OCI-LY1 (cell line): ENCODE results near the gene FTO.

Experiments used
- H2AFZ ChIP-seq: fragments of 200-600 bp; sonication (generic), shearing (Covaris generic); 2 replicates; pipeline ENCODE4 v1.6.0; 2014; ENCODE audit warnings: antibody characterized with exemption, mild to moderate bottlenecking, low read length
- H3F3A ChIP-seq: fragments of 200-600 bp; sonication (generic), shearing (Covaris generic); 2 replicates; pipeline ENCODE4 v1.6.0; 2014; ENCODE audit warnings: mild to moderate bottlenecking, antibody characterized with exemption, low read length, moderate library complexity; ENCODE audit not compliant: insufficient read depth
- H3K27ac ChIP-seq: fragments of 200-600 bp; sonication (generic); 2 replicates; pipeline ENCODE4 v1.5.1; 2014; ENCODE audit warnings: low read length, mixed run types, mild to moderate bottlenecking, low read depth; ENCODE audit not compliant: poor library complexity, severe bottlenecking
- H3K27me3 ChIP-seq: fragments of 200-600 bp; sonication (generic); 2 replicates; pipeline ENCODE4 v1.6.0; 2014; ENCODE audit warnings: antibody characterized with exemption, mild to moderate bottlenecking, low read length, moderate library complexity; ENCODE audit not compliant: insufficient read depth
- H3K36me3 ChIP-seq: fragments of 200-600 bp; sonication (generic); 2 replicates; pipeline ENCODE4 v1.6.1; 2014; ENCODE audit warnings: mild to moderate bottlenecking, antibody characterized with exemption, low read length, moderate library complexity, mixed read lengths; ENCODE audit not compliant: insufficient read depth
- H3K4me1 ChIP-seq: fragments of 200-600 bp; sonication (generic); 2 replicates; pipeline ENCODE4 v1.5.1; 2014; ENCODE audit warnings: mild to moderate bottlenecking, low read length, moderate library complexity; ENCODE audit not compliant: insufficient read depth, severe bottlenecking
- H3K4me2 ChIP-seq: fragments of 200-600 bp; sonication (generic), shearing (Covaris generic); 2 replicates; pipeline ENCODE4 v1.6.1; 2014; ENCODE audit warnings: low read length
- H3K4me3 ChIP-seq: fragments of 200-600 bp; sonication (generic); 2 replicates; pipeline ENCODE4 v1.5.1; 2014; ENCODE audit warnings: low read length, low read depth, mild to moderate bottlenecking, mixed read lengths; ENCODE audit not compliant: poor library complexity, severe bottlenecking
- H3K79me2 ChIP-seq: fragments of 200-600 bp; shearing (Covaris generic); 2 replicates; pipeline ENCODE4 v1.6.1; 2016; ENCODE audit warnings: mixed run types, low read length, mixed read lengths; ENCODE audit not compliant: insufficient read depth
- H3K9ac ChIP-seq: fragments of 200-600 bp; sonication (generic), shearing (Covaris generic); 2 replicates; pipeline ENCODE4 v1.6.1; 2014; ENCODE audit warnings: mild to moderate bottlenecking, low read length, mixed read lengths
- H3K9me2 ChIP-seq: fragments of 200-600 bp; sonication (generic), shearing (Covaris generic); 2 replicates; pipeline ENCODE4 v1.6.1; 2014; ENCODE audit warnings: low read depth, mild to moderate bottlenecking, low read length, mixed read lengths
- H3K9me3 ChIP-seq: fragments of 200-600 bp; shearing (Covaris generic); 2 replicates; pipeline ENCODE4 v1.6.1; 2014; ENCODE audit warnings: low read length, mixed read lengths
- H4K20me1 ChIP-seq: fragments of 200-600 bp; sonication (generic), shearing (Covaris generic); 2 replicates; pipeline ENCODE4 v1.6.0; 2016; ENCODE audit warnings: mild to moderate bottlenecking, low read length; ENCODE audit not compliant: insufficient read depth
- EZH2 ChIP-seq: fragments of 200-600 bp; sonication (generic), shearing (Covaris generic); IDR thresholded peaks from 2 replicates; pipeline ENCODE4 v1.8.0; 2017; ENCODE audit warnings: borderline replicate concordance, mixed run types, mild to moderate bottlenecking, antibody characterized with exemption, low read length, moderate library complexity, mixed read lengths
- TF ChIP-seq, protein P1 (sequence below): fragments of 200-600 bp; sonication (generic), shearing (Covaris generic); IDR thresholded peaks from 2 replicates; pipeline ENCODE4 v1.5.1; 2017; ENCODE audit warnings: mild to moderate bottlenecking, antibody characterized with exemption, low read length, moderate library complexity, mixed read lengths

Gene FTO

DNA sequence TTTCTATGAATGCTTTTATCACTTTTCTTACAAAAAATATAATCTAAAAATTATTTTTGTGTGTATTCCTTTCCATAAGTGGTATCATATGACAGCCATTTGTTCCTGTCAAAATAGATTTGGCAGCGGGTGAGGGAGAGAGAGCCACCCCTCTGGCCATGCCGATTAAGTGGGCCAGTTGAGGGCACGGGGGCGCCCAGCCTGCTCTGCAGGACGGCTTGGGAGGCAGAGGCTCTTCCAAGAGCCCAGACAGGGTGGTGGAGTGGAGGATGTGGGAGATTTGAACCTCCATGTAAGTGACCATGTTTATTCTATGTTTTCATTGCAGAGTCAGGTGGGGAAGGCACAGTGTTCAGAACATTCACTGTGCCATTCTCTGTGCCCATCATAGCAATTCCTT, 493.8 kb downstream of the FTO start:
- no peaks in the 10 kb centered on the region for H3K4me1 ChIP-seq
- no peak overlapping the region for H3K27ac ChIP-seq
- H2AFZ ChIP-seq = no peak overlapping the region
- no peak for TF ChIP-seq EZH2
- H3K4me2 ChIP-seq = no peak overlapping the region
- no peaks in the 10 kb centered on the region for H3K79me2 ChIP-seq
- H3K9me2 ChIP-seq = no peaks in the 10 kb centered on the region
- no peaks in the 10 kb centered on the region for H4K20me1 ChIP-seq
- H3K9ac ChIP-seq = no peak overlapping the region
- no peaks in the 10 kb centered on the region for H3K27me3 ChIP-seq
- no peak overlapping the region for H3K4me3 ChIP-seq
- H3K36me3 ChIP-seq = no peaks in the 10 kb centered on the region
- H3F3A ChIP-seq = no peaks in the 10 kb centered on the region
- H3K9me3 ChIP-seq = no peaks in the 10 kb centered on the region

- H4K20me1 ChIP-seq = no peaks in the 10 kb centered on the region
- TF ChIP-seq, protein P1, sequence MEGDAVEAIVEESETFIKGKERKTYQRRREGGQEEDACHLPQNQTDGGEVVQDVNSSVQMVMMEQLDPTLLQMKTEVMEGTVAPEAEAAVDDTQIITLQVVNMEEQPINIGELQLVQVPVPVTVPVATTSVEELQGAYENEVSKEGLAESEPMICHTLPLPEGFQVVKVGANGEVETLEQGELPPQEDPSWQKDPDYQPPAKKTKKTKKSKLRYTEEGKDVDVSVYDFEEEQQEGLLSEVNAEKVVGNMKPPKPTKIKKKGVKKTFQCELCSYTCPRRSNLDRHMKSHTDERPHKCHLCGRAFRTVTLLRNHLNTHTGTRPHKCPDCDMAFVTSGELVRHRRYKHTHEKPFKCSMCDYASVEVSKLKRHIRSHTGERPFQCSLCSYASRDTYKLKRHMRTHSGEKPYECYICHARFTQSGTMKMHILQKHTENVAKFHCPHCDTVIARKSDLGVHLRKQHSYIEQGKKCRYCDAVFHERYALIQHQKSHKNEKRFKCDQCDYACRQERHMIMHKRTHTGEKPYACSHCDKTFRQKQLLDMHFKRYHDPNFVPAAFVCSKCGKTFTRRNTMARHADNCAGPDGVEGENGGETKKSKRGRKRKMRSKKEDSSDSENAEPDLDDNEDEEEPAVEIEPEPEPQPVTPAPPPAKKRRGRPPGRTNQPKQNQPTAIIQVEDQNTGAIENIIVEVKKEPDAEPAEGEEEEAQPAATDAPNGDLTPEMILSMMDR = no peak
- TF ChIP-seq EZH2 = no peak
These were observed 495.7 kb downstream of the FTO start for GRCh38 chr16:54199487-54200160.

GRCh38 chr16:54200161-54200534, 496.2 kb downstream of the FTO start:
- no peaks in the 10 kb centered on the region for H3K79me2 ChIP-seq
- H3K4me3 ChIP-seq = no peak overlapping the region
- H3K27me3 ChIP-seq = no peaks in the 10 kb centered on the region
- no peak overlapping the region for H3K4me2 ChIP-seq
- H2AFZ ChIP-seq = no peak overlapping the region
- H3K9me3 ChIP-seq = no peaks in the 10 kb centered on the region
- H3K9ac ChIP-seq = no peak overlapping the region
- H3K9me2 ChIP-seq = no peaks in the 10 kb centered on the region
- no peak for TF ChIP-seq EZH2
- TF ChIP-seq, protein P1 = no peak
- no peak overlapping the region for H3K27ac ChIP-seq
- no peaks in the 10 kb centered on the region for H4K20me1 ChIP-seq
- no peaks in the 10 kb centered on the region for H3K4me1 ChIP-seq
- no peaks in the 10 kb centered on the region for H3K36me3 ChIP-seq
- no peaks in the 10 kb centered on the region for H3F3A ChIP-seq

More at GRCh38 chr16:54199487-54200160, 495.7 kb downstream of the FTO start:
- Histone ChIP-seq H3K27ac (no peak overlapping the region), H3K36me3 (no peaks in the 10 kb centered on the region), H2AFZ (no peak overlapping the region), H3F3A (no peaks in the 10 kb centered on the region), H3K79me2 (no peaks in the 10 kb centered on the region), H3K4me3 (no peak overlapping the region), H3K9me3 (no peaks in the 10 kb centered on the region), H3K4me1 (no peaks in the 10 kb centered on the region), H3K9ac (no peak overlapping the region), H3K9me2 (no peaks in the 10 kb centered on the region), H3K27me3 (no peaks in the 10 kb centered on the region), H3K4me2 (no peak overlapping the region)

DNA sequence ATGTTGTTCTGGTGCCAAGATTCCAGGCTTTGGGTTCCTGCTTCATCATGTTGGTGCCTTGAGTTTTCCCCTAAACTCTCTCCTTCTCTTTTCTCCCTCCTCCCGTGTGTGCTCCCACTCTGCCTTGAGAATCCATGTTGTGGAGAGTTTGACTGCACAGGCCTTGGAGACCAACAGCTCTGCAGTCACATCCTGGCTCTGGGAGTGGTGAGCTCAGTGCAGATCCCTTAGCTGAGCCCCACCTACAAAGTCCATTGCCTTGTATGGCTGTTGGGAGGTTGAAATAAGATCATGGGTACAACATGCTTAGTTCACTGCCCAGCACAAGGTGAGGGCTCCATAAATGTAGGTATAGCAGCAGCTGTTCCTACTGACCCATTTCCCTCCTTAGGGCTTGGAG, 496.8 kb downstream of the FTO start:
- H3K4me1 ChIP-seq = no peaks in the 10 kb centered on the region
- no peaks in the 10 kb centered on the region for H3K36me3 ChIP-seq
- TF ChIP-seq, protein P1 = no peak
- TF ChIP-seq EZH2 = no peak
- H3K9ac ChIP-seq = no peak overlapping the region
- H3K9me3 ChIP-seq = no peaks in the 10 kb centered on the region
- no peaks in the 10 kb centered on the region for H3K27me3 ChIP-seq
- no peak overlapping the region for H3K27ac ChIP-seq
- H3K4me3 ChIP-seq = no peak overlapping the region
- H4K20me1 ChIP-seq = no peaks in the 10 kb centered on the region
- no peaks in the 10 kb centered on the region for H3F3A ChIP-seq
- no peak overlapping the region for H2AFZ ChIP-seq
- H3K4me2 ChIP-seq = no peak overlapping the region
- H3K79me2 ChIP-seq = no peaks in the 10 kb centered on the region
- H3K9me2 ChIP-seq = no peaks in the 10 kb centered on the region
